Panc1 (cell line): ENCODE measurements around the gene ELFN2. TPM values are rescaled to one million over a fixed set of nuclear protein-coding genes. Genes with fewer than 3 reads are reported as not detected.

Experiments used
- ATAC-seq: fragments of 200-7000 bp; cut with Tn5 transposase; 2 replicates; pipeline ENCODE4 v1.9.1; 2020; ENCODE audit warnings: mild to moderate bottlenecking, moderate library complexity
- BruUV-seq: library from RNA; stranded (reverse); fragments of 400-500 nt; replicated peaks from 2 replicates; lab custom pipeline; 2021; lab: Mats Ljungman, UMichigan
- CTCF ChIA-PET: fragments of 300-600 bp; sonication (Branson Sonifier 250); formaldehyde crosslinking; loops from one replicate; lab custom pipeline; 2022; ENCODE audit warnings: antibody characterized with exemption; lab: Charles Lee
- POLR2A ChIA-PET: fragments of 300-600 bp; sonication (Branson Sonifier 250); formaldehyde crosslinking; loops from one replicate; lab custom pipeline; 2022; ENCODE audit warnings: antibody characterized with exemption; lab: Charles Lee
- DNase-seq: peaks from one replicate; pipeline ENCODE4 v3.0.0-alpha.2; 2010; ENCODE audit warnings: low read depth, low spot score
- H3K27ac ChIP-seq: 2 replicates; pipeline ENCODE4 v1.5.1; 2011; ENCODE audit warnings: mild to moderate bottlenecking, low read length, inconsistent platforms
- H3K27me3 ChIP-seq: fragments of 200-500 bp; sonication (Bioruptor generic); 2 replicates; pipeline ENCODE4 v1.6.0; 2014; ENCODE audit warnings: low read length, inconsistent platforms; ENCODE audit not compliant: control insufficient read depth, insufficient read depth
- H3K36me3 ChIP-seq: fragments of 200-500 bp; sonication (Bioruptor generic); 2 replicates; pipeline ENCODE4 v1.5.1; 2014; ENCODE audit warnings: inconsistent platforms, mild to moderate bottlenecking, low read length, moderate library complexity; ENCODE audit not compliant: control insufficient read depth, insufficient read depth
- H3K4me1 ChIP-seq: 2 replicates; pipeline ENCODE4 v1.5.1; 2011; ENCODE audit warnings: inconsistent platforms, mild to moderate bottlenecking, low read length, moderate library complexity; ENCODE audit not compliant: control insufficient read depth, insufficient read depth
- H3K4me3 ChIP-seq, 2 experiments: 2 replicates each; pipeline ENCODE4 v1.5.1; 2011 to 2012; ENCODE audit warnings: low read depth in 2 of 2, low read length in 2 of 2, mild to moderate bottlenecking in 2 of 2, inconsistent platforms in 1 of 2, moderate library complexity in 1 of 2
- H3K9me3 ChIP-seq: fragments of 200-500 bp; sonication (Bioruptor generic); 2 replicates; pipeline ENCODE4 v1.5.1; 2014; ENCODE audit warnings: low read depth, mild to moderate bottlenecking, inconsistent platforms, low read length, moderate library complexity; ENCODE audit not compliant: control insufficient read depth, insufficient read depth
- CTCF ChIP-seq: fragments of 450-650 bp; IDR thresholded peaks from 2 replicates; pipeline ENCODE4 v1.5.1; 2017; ENCODE audit warnings: mild to moderate bottlenecking
- POLR2AphosphoS5 ChIP-seq: IDR thresholded peaks from 2 replicates; pipeline ENCODE4 v1.6.1; 2012; ENCODE audit warnings: mild to moderate bottlenecking, low read depth, low read length, moderate library complexity
- SIN3A ChIP-seq: IDR thresholded peaks from 2 replicates; pipeline ENCODE4 v1.6.1; 2012; ENCODE audit warnings: low read depth, mild to moderate bottlenecking, low read length, moderate library complexity, borderline replicate concordance; ENCODE audit not compliant: insufficient read depth
- TCF7L2 ChIP-seq: IDR thresholded peaks from 2 replicates; pipeline ENCODE4 v1.6.1; 2011; ENCODE audit warnings: mild to moderate bottlenecking, low read depth, low read length, inconsistent platforms
- in situ Hi-C: cut with HindIII; loops from 2 replicates; pipeline ENCODE4 v1.10.0; 2016; ENCODE audit warnings: low sequenced_read_pairs, low pct_unique_long_range_greater_than_20kb
- intact Hi-C: fragments of 100-400 bp; cut with micrococcal nuclease; formaldehyde crosslinking; loops from one replicate; pipeline ENCODE4 v1.10.0; 2022; ENCODE audit not compliant: unreplicated experiment
- total RNA-seq: library from RNA; stranded (reverse); gene quantifications from one replicate; pipeline ENCODE4 v1.2.1, GENCODE V29; 2021; ENCODE audit not compliant: unreplicated experiment
- TF ChIP-seq, protein P1 (sequence below), 2 experiments: IDR thresholded peaks; 2 replicates each; pipeline ENCODE4 v1.6.1; 2011 to 2012; ENCODE audit warnings: low read depth in 2 of 2, control low read depth in 1 of 2, low read length in 1 of 2, mild to moderate bottlenecking in 1 of 2, moderate library complexity in 1 of 2; ENCODE audit not compliant: insufficient read depth in 1 of 2

The ELFN2 gene
- total RNA-seq, 1 experiment from 2014 or later = 2.9 TPM

DNA sequence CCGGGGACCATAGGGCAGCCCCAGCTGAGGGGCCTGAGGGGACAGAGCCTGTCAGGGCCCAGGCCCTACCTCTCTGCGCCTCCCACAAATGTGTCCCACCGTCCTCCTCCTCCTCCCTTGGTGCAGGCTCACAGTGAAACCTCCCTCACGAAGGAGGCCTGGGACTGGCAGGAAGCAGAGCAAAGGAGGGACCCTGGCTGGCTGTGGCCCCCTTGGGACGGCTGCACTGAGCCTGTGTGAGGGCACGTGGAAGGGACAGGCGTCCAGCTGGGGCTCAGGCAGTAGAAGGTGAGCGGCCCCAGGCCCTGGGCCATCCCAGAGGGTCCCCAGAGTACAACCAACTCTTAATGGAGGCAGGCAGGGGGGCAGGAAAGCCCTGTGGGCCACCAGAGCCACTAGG, 60.7 kb downstream of the ELFN2 start:
- Histone ChIP-seq H3K9me3 (no peaks in the 10 kb centered on the region), H3K4me3 (no peak overlapping the region), H3K27ac (no peak overlapping the region), H3K4me1 (no peaks in the 10 kb centered on the region), H3K27me3 (no peaks in the 10 kb centered on the region), H3K36me3 (no peaks in the 10 kb centered on the region)
- DNase-seq (no peak), ATAC-seq (no peak)
- ChIA-PET CTCF (no interaction called here), POLR2A (no interaction called here)
- intact Hi-C loops = no loop called here
- in situ Hi-C loops = no loop called here
- BruUV-seq = no TSS peak
- TF ChIP-seq CTCF (no peak), TCF7L2 (no peak), SIN3A (no peak), POLR2AphosphoS5 (no peak)
- TF ChIP-seq, protein P1, sequence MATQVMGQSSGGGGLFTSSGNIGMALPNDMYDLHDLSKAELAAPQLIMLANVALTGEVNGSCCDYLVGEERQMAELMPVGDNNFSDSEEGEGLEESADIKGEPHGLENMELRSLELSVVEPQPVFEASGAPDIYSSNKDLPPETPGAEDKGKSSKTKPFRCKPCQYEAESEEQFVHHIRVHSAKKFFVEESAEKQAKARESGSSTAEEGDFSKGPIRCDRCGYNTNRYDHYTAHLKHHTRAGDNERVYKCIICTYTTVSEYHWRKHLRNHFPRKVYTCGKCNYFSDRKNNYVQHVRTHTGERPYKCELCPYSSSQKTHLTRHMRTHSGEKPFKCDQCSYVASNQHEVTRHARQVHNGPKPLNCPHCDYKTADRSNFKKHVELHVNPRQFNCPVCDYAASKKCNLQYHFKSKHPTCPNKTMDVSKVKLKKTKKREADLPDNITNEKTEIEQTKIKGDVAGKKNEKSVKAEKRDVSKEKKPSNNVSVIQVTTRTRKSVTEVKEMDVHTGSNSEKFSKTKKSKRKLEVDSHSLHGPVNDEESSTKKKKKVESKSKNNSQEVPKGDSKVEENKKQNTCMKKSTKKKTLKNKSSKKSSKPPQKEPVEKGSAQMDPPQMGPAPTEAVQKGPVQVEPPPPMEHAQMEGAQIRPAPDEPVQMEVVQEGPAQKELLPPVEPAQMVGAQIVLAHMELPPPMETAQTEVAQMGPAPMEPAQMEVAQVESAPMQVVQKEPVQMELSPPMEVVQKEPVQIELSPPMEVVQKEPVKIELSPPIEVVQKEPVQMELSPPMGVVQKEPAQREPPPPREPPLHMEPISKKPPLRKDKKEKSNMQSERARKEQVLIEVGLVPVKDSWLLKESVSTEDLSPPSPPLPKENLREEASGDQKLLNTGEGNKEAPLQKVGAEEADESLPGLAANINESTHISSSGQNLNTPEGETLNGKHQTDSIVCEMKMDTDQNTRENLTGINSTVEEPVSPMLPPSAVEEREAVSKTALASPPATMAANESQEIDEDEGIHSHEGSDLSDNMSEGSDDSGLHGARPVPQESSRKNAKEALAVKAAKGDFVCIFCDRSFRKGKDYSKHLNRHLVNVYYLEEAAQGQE (IDR thresholded peaks at IDR 0.05; ENCODE audit: insufficient read depth in 1 of 2, low read depth in 2 of 2, low read length in 1 of 2) = no peak

GRCh38 chr22:37365950-37366349, 61.3 kb downstream of the ELFN2 start:
- POLR2A ChIA-PET = no interaction called here
- H3K36me3 ChIP-seq = no peaks in the 10 kb centered on the region

More at GRCh38 chr22:37365950-37366349, 61.3 kb downstream of the ELFN2 start:
- intact Hi-C loops (no loop called here), in situ Hi-C loops (no loop called here)
- Histone ChIP-seq H3K9me3 (no peaks in the 10 kb centered on the region), H3K27ac (no peak overlapping the region), H3K27me3 (no peaks in the 10 kb centered on the region), H3K4me1 (no peaks in the 10 kb centered on the region), H3K4me3 (no peak overlapping the region)
- DNase-seq (no peak), ATAC-seq (no peak)
- CTCF ChIA-PET = no interaction called here
- no peak for TF ChIP-seq POLR2AphosphoS5
- TF ChIP-seq SIN3A = no peak
- TF ChIP-seq, protein P1 (IDR thresholded peaks at IDR 0.05; ENCODE audit: insufficient read depth in 1 of 2, low read depth in 2 of 2, low read length in 1 of 2) = no peak
- no peak for TF ChIP-seq TCF7L2
- no peak for TF ChIP-seq CTCF
- BruUV-seq = no TSS peak
